K562 (cell line): ENCODE measurements around the gene ANKRD36B.
"Not testable (repeated sequence)": the region's sequence is repeated elsewhere in the genome, so short reads cannot be mapped to it uniquely, and the experiment has no call there.

Experiments
- CREM ChIP-seq: IDR thresholded peaks from 2 replicates; pipeline ENCODE4 v1.6.1; 2014; ENCODE audit warnings: antibody characterized with exemption, low read depth
- CTCF ChIP-seq, 3 experiments: IDR thresholded peaks in 2 of 3; conservative IDR thresholded peaks in 1 of 3; 2 replicates each; pipeline ENCODE4 v1.5.1; 2011 to 2012; ENCODE audit warnings: low read length in 3 of 3, mild to moderate bottlenecking in 3 of 3, control low read depth in 2 of 3, improper control_type of control experiment in 1 of 3, inconsistent platforms in 1 of 3, low read depth in 1 of 3, mixed read lengths in 1 of 3, moderate library complexity in 1 of 3; ENCODE audit not compliant: insufficient read depth in 2 of 3
- FOXO4 ChIP-seq: fragments of 450-650 bp; formaldehyde crosslinking; IDR thresholded peaks from 2 replicates; pipeline ENCODE4 v1.4.0; 2020; ENCODE audit warnings: mild to moderate bottlenecking, moderate library complexity
- NCOA2 ChIP-seq, 2 experiments: fragments of 450-650 bp; IDR thresholded peaks; 2 replicates each; pipeline ENCODE4 v1.6.1; 2018; ENCODE audit warnings: mild to moderate bottlenecking in 2 of 2, moderate library complexity in 1 of 2; ENCODE audit not compliant: partially characterized antibody in 2 of 2
- NELFE ChIP-seq: IDR thresholded peaks from 2 replicates; pipeline ENCODE4 v1.6.1; 2011; ENCODE audit warnings: mild to moderate bottlenecking; ENCODE audit not compliant: insufficient read depth, insufficient read length
- RBM25 ChIP-seq: fragments of 200-400 bp; formaldehyde crosslinking; IDR thresholded peaks from 2 replicates; pipeline ENCODE4 v1.6.1; 2018; ENCODE audit warnings: low read length, low read depth, moderate library complexity; ENCODE audit not compliant: severe bottlenecking
- SMC3 ChIP-seq: conservative IDR thresholded peaks from 2 replicates; pipeline ENCODE4 v1.6.1; 2011; ENCODE audit warnings: low read depth, low read length, improper control_type of control experiment; ENCODE audit not compliant: insufficient read depth
- ZBTB8A ChIP-seq: fragments of 450-650 bp; IDR thresholded peaks from 2 replicates; pipeline ENCODE4 v1.6.1; 2018; ENCODE audit warnings: mild to moderate bottlenecking, moderate library complexity; ENCODE audit not compliant: partially characterized antibody
- ZNF134 ChIP-seq: fragments of 250-450 bp; sonication (Bioruptor Pico); conservative IDR thresholded peaks from 2 replicates; pipeline ENCODE4 v1.4.0; 2020

GRCh38 chr2:97522916-97523555 lies 66.6 kb downstream of the ANKRD36B start:
- not testable (repeated sequence) for TF ChIP-seq RBM25; NELFE; FOXO4; CTCF (IDR thresholded peaks at IDR 0.05 in 2 of 3, conservative IDR thresholded peaks at IDR 0.05 in 1 of 3; ENCODE audit: insufficient read depth in 2 of 3, low read depth in 1 of 3, low read length in 3 of 3); CREM; ZNF134 (CRISPR knock-in tag); ZBTB8A; NCOA2 (IDR thresholded peaks at IDR 0.05; ENCODE audit: partially characterized antibody in 2 of 2); SMC3
